Nephron (organoid): ENCODE data around the gene ZBTB42.

Experiments
- H3K27ac Mint-ChIP-seq, 3 experiments: 2 replicates each; pipeline ENCODE4 v1.8.0; 2020; ENCODE audit warnings: mixed read lengths in 3 of 3, mild to moderate bottlenecking in 2 of 3, moderate library complexity in 1 of 3
- H3K27me3 Mint-ChIP-seq: 2 replicates; pipeline ENCODE4 v1.8.0; 2021; ENCODE audit warnings: low read depth, mild to moderate bottlenecking, moderate library complexity, mixed read lengths
- H3K36me3 Mint-ChIP-seq: 2 replicates; pipeline ENCODE4 v1.8.0; 2020; ENCODE audit warnings: low read depth, mixed read lengths
- H3K4me1 Mint-ChIP-seq: 2 replicates; pipeline ENCODE4 v1.8.0; 2020; ENCODE audit warnings: mixed read lengths
- H3K4me3 Mint-ChIP-seq, 3 experiments: 2 replicates each; pipeline ENCODE4 v1.8.0; 2020; ENCODE audit warnings: mild to moderate bottlenecking in 3 of 3, mixed read lengths in 3 of 3, moderate library complexity in 2 of 3
- H3K9me3 Mint-ChIP-seq: 2 replicates; pipeline ENCODE4 v1.8.0; 2020; ENCODE audit warnings: mixed read lengths
- CTCF ChIP-seq, 3 experiments: fragments of 200-600 bp; sonication (generic); IDR thresholded peaks; one replicate each; pipeline ENCODE4 v1.5.0; 2021; ENCODE audit warnings: antibody characterized with exemption in 3 of 3; ENCODE audit not compliant: unreplicated experiment in 3 of 3

Gene ZBTB42

GRCh38 chr14:104787736-104788135, 13.2 kb upstream of the ZBTB42 start:
- no peak for TF ChIP-seq CTCF (IDR thresholded peaks at IDR 0.05; ENCODE audit: unreplicated experiment in 3 of 3)
- H3K4me3 Mint-ChIP-seq: no peak overlapping the region

GRCh38 chr14:104788161-104788818, 12.6 kb upstream of the ZBTB42 start:
- H3K27me3 Mint-ChIP-seq: no peaks in the 10 kb centered on the region
- H3K4me3 Mint-ChIP-seq: no peak overlapping the region
- H3K36me3 Mint-ChIP-seq: peaks cover 4% of the 10 kb centered on the region
- H3K9me3 Mint-ChIP-seq: no peaks in the 10 kb centered on the region
- H3K27ac Mint-ChIP-seq: no peak overlapping the region
- H3K4me1 Mint-ChIP-seq: peaks cover 12% of the 10 kb centered on the region
- no peak for TF ChIP-seq CTCF (IDR thresholded peaks at IDR 0.05; ENCODE audit: unreplicated experiment in 3 of 3)

More at GRCh38 chr14:104787736-104788135, 13.2 kb upstream of the ZBTB42 start:
- H3K9me3 Mint-ChIP-seq: no peaks in the 10 kb centered on the region
- H3K4me1 Mint-ChIP-seq: peaks cover 7% of the 10 kb centered on the region
- H3K27me3 Mint-ChIP-seq: no peaks in the 10 kb centered on the region
- H3K36me3 Mint-ChIP-seq: peaks cover 4% of the 10 kb centered on the region
- H3K27ac Mint-ChIP-seq: no peak overlapping the region

- no peak overlapping the region for H3K4me3 Mint-ChIP-seq
- no peaks in the 10 kb centered on the region for H3K27me3 Mint-ChIP-seq
- no peak for TF ChIP-seq CTCF (IDR thresholded peaks at IDR 0.05; ENCODE audit: unreplicated experiment in 3 of 3)
- no peak overlapping the region for H3K27ac Mint-ChIP-seq
- H3K4me1 Mint-ChIP-seq: peaks cover 20% of the 10 kb centered on the region
- no peaks in the 10 kb centered on the region for H3K9me3 Mint-ChIP-seq
- peaks cover 4% of the 10 kb centered on the region for H3K36me3 Mint-ChIP-seq
These were observed 11.8 kb upstream of the ZBTB42 start for GRCh38 chr14:104788873-104789663.

- no peak for TF ChIP-seq CTCF (IDR thresholded peaks at IDR 0.05; ENCODE audit: unreplicated experiment in 3 of 3)
- Mint-ChIP-seq H3K9me3 (no peaks in the 10 kb centered on the region), H3K36me3 (peaks cover 4% of the 10 kb centered on the region), H3K4me1 (peaks cover 26% of the 10 kb centered on the region), H3K27me3 (no peaks in the 10 kb centered on the region), H3K27ac (no peak overlapping the region), H3K4me3 (no peak overlapping the region)
These were observed 10.9 kb upstream of the ZBTB42 start for GRCh38 chr14:104789752-104790743.

- Mint-ChIP-seq H3K4me1 (peaks cover 26% of the 10 kb centered on the region), H3K9me3 (no peaks in the 10 kb centered on the region), H3K4me3 (peak overlapping the region; percentile 34 to 68 (median 64)), H3K27ac (peak overlapping the region in 1 of 3 experiments; percentile 68), H3K36me3 (peaks cover 4% of the 10 kb centered on the region), H3K27me3 (no peaks in the 10 kb centered on the region)
- no peak for TF ChIP-seq CTCF (IDR thresholded peaks at IDR 0.05; ENCODE audit: unreplicated experiment in 3 of 3)
These were observed 9.5 kb upstream of the ZBTB42 start for GRCh38 chr14:104791425-104791824.
